ENCODE results near the gene DNAJC10.

GRCh38 chr2:182816866-182817265, 100.8 kb downstream of the DNAJC10 start:
- TF ChIP-seq EP300 (IDR thresholded peaks at IDR 0.05; ENCODE audit: borderline replicate concordance) (no peak), USF1 (IDR thresholded peaks at IDR 0.05) (no peak), CEBPB (IDR thresholded peaks at IDR 0.05) (no peak), NFIC (IDR thresholded peaks at IDR 0.05) (no peak), YY1 (IDR thresholded peaks at IDR 0.05; ENCODE audit: low read depth) (no peak), EGR1 (IDR thresholded peaks at IDR 0.05) (no peak), FOXM1 (IDR thresholded peaks at IDR 0.05; ENCODE audit: borderline replicate concordance, low read depth) (no peak), ZBTB7A (IDR thresholded peaks at IDR 0.05; ENCODE audit: low read depth) (no peak)
